Central memory CD8-positive, alpha-beta T cell (primary cell): ENCODE measurements around the gene DSE.
"Not testable (repeated sequence)": the region's sequence is repeated elsewhere in the genome, so short reads cannot be mapped to it uniquely, and the experiment has no call there.

Source experiments
- ATAC-seq: fragments of 150-1000 bp; cut with Tn5 transposase; replicated peaks from 2 replicates; pipeline ENCODE4 v1.10.0; 2022; ENCODE audit warnings: mild to moderate bottlenecking, moderate FRiP score, moderate number of reproducible peaks; ENCODE audit not compliant: poor library complexity, severe bottlenecking; ENCODE audit errors: extremely low read depth
- DNase-seq, 2 donors: peaks; one replicate each; pipeline ENCODE4 v3.0.0; 2021; ENCODE audit warnings: low spot score in 2 of 2
- H3K27ac Mint-ChIP-seq: one replicate; pipeline ENCODE4 v1.8.0; 2022; ENCODE audit warnings: low read depth, mild to moderate bottlenecking, moderate library complexity, mixed read lengths
- H3K27me3 Mint-ChIP-seq: one replicate; pipeline ENCODE4 v1.8.0; 2022; ENCODE audit warnings: mixed read lengths
- H3K36me3 Mint-ChIP-seq: one replicate; pipeline ENCODE4 v1.8.0; 2022; ENCODE audit warnings: mild to moderate bottlenecking, moderate library complexity, mixed read lengths; ENCODE audit not compliant: insufficient read depth
- H3K4me1 Mint-ChIP-seq: one replicate; pipeline ENCODE4 v1.8.0; 2022; ENCODE audit warnings: mixed read lengths
- H3K4me3 Mint-ChIP-seq: one replicate; pipeline ENCODE4 v1.8.0; 2022; ENCODE audit warnings: mild to moderate bottlenecking, moderate library complexity, mixed read lengths
- H3K9me3 Mint-ChIP-seq: one replicate; pipeline ENCODE4 v1.8.0; 2022; ENCODE audit warnings: mixed read lengths

Gene DSE

GRCh38 chr6:116335612-116336215 lies 35.0 kb upstream of the DSE start:
- Mint-ChIP-seq H3K27me3 (no peaks in the 10 kb centered on the region), H3K36me3 (peaks cover under 1% of the 10 kb centered on the region), H3K27ac (no peak overlapping the region), H3K9me3 (no peaks in the 10 kb centered on the region), H3K4me1 (no peaks in the 10 kb centered on the region), H3K4me3 (no peak overlapping the region)
- ATAC-seq (no peak), DNase-seq (no peak)

DNA sequence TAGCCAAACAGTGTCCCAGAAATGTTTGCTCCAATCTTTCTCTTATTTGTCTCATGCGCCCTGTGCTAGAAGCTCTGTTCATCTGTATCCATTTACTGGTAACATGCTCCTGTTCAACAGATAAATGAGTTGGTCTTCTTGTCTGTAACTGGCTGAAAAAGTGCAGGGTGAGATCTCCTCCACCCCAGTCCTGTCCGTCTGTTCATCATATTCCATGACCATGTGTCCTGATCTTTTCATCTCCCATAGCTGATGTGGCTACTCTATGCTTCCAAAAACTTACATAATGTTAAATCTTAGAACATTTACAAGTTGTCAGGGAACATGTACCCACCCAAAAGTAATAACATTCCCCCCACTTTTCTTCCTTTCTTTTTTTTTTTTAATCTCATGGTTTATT lies 31.8 kb upstream of the DSE start:
- Mint-ChIP-seq H3K27me3 (peaks cover 7% of the 10 kb centered on the region), H3K36me3 (peaks cover 1% of the 10 kb centered on the region), H3K4me3 (no peak overlapping the region), H3K27ac (no peak overlapping the region), H3K9me3 (no peaks in the 10 kb centered on the region), H3K4me1 (no peaks in the 10 kb centered on the region)
- DNase-seq (no peak), ATAC-seq (no peak)

DNA sequence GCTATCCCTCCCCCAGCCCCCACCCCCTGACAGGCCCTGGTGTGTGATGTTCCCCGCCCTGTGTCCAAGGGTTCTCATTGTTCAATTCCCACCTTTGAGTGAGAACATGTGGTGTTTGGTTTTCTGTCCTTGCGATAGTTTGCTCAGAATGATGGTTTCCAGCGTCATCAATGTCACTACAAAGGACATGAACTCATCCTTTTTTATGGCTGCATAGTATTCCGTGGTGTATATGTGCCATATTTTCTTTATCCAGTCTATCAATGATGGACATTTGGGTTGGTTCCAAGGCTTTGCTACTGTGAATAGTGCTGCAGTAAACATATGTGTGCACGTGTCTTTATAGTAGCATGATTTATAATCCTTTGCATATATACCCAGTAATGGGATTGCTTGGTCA lies 30.1 kb upstream of the DSE start:
- not testable (repeated sequence) for H3K4me3 Mint-ChIP-seq, H3K4me1 Mint-ChIP-seq, H3K27ac Mint-ChIP-seq, H3K9me3 Mint-ChIP-seq, ATAC-seq, H3K36me3 Mint-ChIP-seq, DNase-seq
- H3K27me3 Mint-ChIP-seq, result peaks cover 23% of the 10 kb centered on the region

GRCh38 chr6:116349216-116349615 lies 21.5 kb upstream of the DSE start:
- peaks cover 14% of the 10 kb centered on the region for H3K27me3 Mint-ChIP-seq
- H3K27ac Mint-ChIP-seq, result no peak overlapping the region
- no peaks in the 10 kb centered on the region for H3K36me3 Mint-ChIP-seq
- no peak for DNase-seq
- no peak overlapping the region for H3K4me3 Mint-ChIP-seq
- H3K9me3 Mint-ChIP-seq, result no peaks in the 10 kb centered on the region
- no peak for ATAC-seq
- H3K4me1 Mint-ChIP-seq, result no peaks in the 10 kb centered on the region

GRCh38 chr6:116351101-116351500 lies 19.6 kb upstream of the DSE start:
- DNase-seq, result no peak
- no peak overlapping the region for H3K27ac Mint-ChIP-seq
- H3K9me3 Mint-ChIP-seq, result no peaks in the 10 kb centered on the region
- no peaks in the 10 kb centered on the region for H3K4me1 Mint-ChIP-seq
- H3K4me3 Mint-ChIP-seq, result no peak overlapping the region
- no peaks in the 10 kb centered on the region for H3K36me3 Mint-ChIP-seq
- no peak for ATAC-seq
- no peaks in the 10 kb centered on the region for H3K27me3 Mint-ChIP-seq

DNA sequence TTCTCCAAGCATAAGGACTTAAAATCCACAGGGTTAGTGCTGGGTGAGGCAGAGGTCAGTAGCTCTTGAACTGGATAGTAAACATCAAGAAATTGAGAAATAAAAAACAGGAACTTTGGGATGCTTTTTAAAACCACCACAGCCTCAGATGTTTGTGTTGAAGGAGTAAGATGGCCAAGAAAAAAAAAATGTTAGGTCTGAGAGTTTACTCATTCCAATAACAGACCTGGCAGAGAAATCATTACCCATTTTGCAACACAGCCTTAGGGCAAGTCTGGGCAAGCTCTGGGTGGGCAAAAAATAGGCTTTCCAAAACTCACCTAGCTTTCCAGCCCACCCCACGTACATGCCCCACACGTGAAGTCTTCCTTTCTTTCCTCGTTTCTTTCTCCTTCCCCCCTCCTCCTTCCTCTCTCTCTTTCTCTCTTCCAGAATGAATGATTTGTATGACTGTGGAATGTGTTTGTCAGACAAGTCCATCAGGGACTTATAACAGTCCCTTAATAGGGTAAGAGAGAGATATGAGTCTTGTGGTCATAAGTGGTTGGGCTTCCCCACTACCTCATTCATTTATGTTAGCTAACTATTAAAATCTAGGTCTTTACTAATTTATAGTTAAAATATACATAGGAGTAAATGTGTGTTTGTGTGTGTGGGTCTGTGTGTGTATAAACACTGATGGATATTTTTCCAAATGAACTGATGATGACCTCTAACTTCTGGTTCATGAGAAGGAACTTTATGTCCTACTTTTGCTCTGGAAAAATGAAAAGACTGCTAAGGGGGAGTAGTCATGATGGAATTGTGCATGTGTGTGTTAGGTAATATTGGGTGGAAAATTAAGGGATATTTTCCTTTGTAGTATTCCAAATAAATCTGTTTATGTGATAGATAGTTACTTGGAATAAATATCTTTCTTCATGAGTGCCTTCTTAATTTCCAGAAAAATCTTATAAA lies 18.0 kb upstream of the DSE start:
- H3K4me1 Mint-ChIP-seq, result no peaks in the 10 kb centered on the region
- no peak overlapping the region for H3K4me3 Mint-ChIP-seq
- ATAC-seq, result no peak
- no peak overlapping the region for H3K27ac Mint-ChIP-seq
- H3K9me3 Mint-ChIP-seq, result no peaks in the 10 kb centered on the region
- H3K36me3 Mint-ChIP-seq, result no peaks in the 10 kb centered on the region
- H3K27me3 Mint-ChIP-seq, result no peaks in the 10 kb centered on the region
- DNase-seq, result no peak

GRCh38 chr6:116354236-116354635 lies 16.5 kb upstream of the DSE start:
- Mint-ChIP-seq H3K27me3 (no peaks in the 10 kb centered on the region), H3K36me3 (no peaks in the 10 kb centered on the region), H3K4me3 (no peak overlapping the region), H3K9me3 (no peaks in the 10 kb centered on the region), H3K27ac (no peak overlapping the region), H3K4me1 (no peaks in the 10 kb centered on the region)
- ATAC-seq (no peak), DNase-seq (no peak)

DNA sequence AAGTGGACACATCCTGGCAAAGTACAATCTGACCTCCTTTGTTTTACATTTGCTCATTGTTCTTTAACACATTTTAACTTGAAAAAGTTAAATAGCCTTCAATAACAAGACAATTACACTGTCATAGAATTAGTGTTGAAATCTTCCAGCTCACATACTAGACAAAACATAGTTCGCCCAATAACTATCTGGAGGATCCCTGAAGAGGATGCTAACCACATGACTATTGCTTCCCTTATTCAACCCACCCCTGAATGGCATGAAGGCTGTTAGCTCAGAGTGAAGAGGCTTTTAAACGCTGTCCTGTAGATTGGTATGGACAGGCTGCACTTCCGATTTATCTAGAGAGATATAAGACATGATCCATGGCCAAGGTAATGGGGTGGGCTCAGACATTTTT lies 15.0 kb upstream of the DSE start:
- H3K27ac Mint-ChIP-seq, result no peak overlapping the region
- no peak for DNase-seq
- ATAC-seq, result no peak
- H3K9me3 Mint-ChIP-seq, result no peaks in the 10 kb centered on the region
- H3K4me1 Mint-ChIP-seq, result no peaks in the 10 kb centered on the region
- H3K27me3 Mint-ChIP-seq, result no peaks in the 10 kb centered on the region
- no peaks in the 10 kb centered on the region for H3K36me3 Mint-ChIP-seq
- H3K4me3 Mint-ChIP-seq, result no peak overlapping the region

- Mint-ChIP-seq H3K4me3 (no peak overlapping the region), H3K27me3 (no peaks in the 10 kb centered on the region), H3K36me3 (no peaks in the 10 kb centered on the region), H3K27ac (no peak overlapping the region), H3K4me1 (no peaks in the 10 kb centered on the region), H3K9me3 (no peaks in the 10 kb centered on the region)
- ATAC-seq, result no peak
- no peak for DNase-seq
Measured at GRCh38 chr6:116359131-116359530, 11.6 kb upstream of the DSE start.

DNA sequence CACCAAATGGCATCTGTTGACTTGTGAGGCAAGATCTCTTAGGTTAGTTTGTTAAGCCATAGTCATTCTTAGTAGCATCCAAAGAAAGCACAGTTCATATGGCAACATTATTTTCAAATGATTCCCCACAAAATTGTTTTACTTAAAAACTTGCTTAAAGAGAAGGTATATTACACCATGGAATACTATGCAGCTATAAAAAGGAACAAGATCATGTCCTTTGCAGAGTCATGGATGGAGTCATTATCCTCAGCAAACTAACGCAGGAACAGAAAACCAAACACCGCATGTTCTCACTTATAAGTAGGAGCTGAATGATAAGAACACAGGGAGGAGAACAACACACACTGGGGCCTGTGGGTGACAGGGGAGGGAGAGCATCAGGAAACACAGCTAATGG lies 10.9 kb upstream of the DSE start:
- Mint-ChIP-seq H3K27me3 (no peaks in the 10 kb centered on the region), H3K27ac (no peak overlapping the region), H3K36me3 (no peaks in the 10 kb centered on the region), H3K9me3 (no peaks in the 10 kb centered on the region), H3K4me3 (no peak overlapping the region), H3K4me1 (no peaks in the 10 kb centered on the region)
- no peak for ATAC-seq
- no peak for DNase-seq

DNA sequence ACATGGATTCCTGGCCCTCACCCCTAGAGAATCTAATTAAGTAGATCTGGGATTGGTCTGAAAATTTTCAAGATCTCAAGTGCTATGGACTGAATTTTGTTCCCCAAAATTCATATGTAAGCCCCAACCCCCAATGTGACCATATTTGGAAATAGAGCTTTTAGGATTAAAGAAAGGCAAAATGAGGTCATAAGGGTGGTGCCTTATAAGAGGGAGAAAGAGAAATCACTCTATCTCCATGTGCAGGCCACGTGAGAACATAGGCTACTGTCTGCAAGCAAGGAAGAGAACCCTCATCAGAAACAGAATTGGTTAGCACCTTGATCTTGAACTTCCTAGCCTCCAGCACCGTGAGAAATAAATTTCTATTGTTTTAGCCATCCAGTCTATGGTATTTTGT lies 8.5 kb upstream of the DSE start:
- Mint-ChIP-seq H3K27ac (no peak overlapping the region), H3K27me3 (no peaks in the 10 kb centered on the region), H3K36me3 (no peaks in the 10 kb centered on the region), H3K4me3 (no peak overlapping the region), H3K9me3 (no peaks in the 10 kb centered on the region), H3K4me1 (no peaks in the 10 kb centered on the region)
- DNase-seq (no peak), ATAC-seq (no peak)

DNA sequence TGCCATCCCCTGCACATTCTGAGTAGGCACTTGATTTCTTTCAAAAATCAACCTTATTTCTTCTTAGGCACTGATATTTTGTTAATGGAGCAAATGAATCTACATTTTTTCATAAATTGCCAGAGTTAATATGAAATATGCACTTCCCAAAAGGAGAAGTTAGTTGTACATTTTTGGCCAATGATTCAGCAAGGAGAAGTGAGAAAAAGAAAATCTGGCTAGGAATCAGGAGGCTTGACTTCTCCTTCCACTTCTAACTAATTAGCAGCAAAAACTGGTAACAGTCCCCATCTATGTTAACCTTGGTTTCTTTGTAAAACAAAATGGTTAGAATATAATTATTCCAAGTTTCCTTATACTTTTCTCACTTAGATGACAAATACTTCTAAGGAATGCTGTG lies 7.0 kb upstream of the DSE start:
- no peak for DNase-seq
- H3K36me3 Mint-ChIP-seq, result peaks cover 2% of the 10 kb centered on the region
- no peaks in the 10 kb centered on the region for H3K9me3 Mint-ChIP-seq
- H3K4me1 Mint-ChIP-seq, result no peaks in the 10 kb centered on the region
- no peaks in the 10 kb centered on the region for H3K27me3 Mint-ChIP-seq
- H3K4me3 Mint-ChIP-seq, result no peak overlapping the region
- no peak overlapping the region for H3K27ac Mint-ChIP-seq
- ATAC-seq, result no peak

- no peak overlapping the region for H3K27ac Mint-ChIP-seq
- ATAC-seq (no peak), DNase-seq (no peak)
- H3K4me1 Mint-ChIP-seq, result no peaks in the 10 kb centered on the region
- no peak overlapping the region for H3K4me3 Mint-ChIP-seq
- no peaks in the 10 kb centered on the region for H3K9me3 Mint-ChIP-seq
- H3K27me3 Mint-ChIP-seq, result no peaks in the 10 kb centered on the region
- H3K36me3 Mint-ChIP-seq, result peaks cover 2% of the 10 kb centered on the region
Measured at GRCh38 chr6:116364321-116364720, 6.4 kb upstream of the DSE start.
